WTC11 (cell line): ENCODE data around the gene PDZRN4.

Source experiments
- TF ChIP-seq, protein P1 (sequence below): fragments of 200-600 bp; IDR thresholded peaks from 2 replicates; pipeline ENCODE4 v1.8.0; 2022; ENCODE audit warnings: antibody characterized with exemption
- TF ChIP-seq, protein P2 (sequence below): sonication (generic); formaldehyde crosslinking; IDR thresholded peaks from 2 replicates; pipeline ENCODE4 v1.8.0; 2023; ENCODE audit warnings: missing genetic modification reagents

DNA sequence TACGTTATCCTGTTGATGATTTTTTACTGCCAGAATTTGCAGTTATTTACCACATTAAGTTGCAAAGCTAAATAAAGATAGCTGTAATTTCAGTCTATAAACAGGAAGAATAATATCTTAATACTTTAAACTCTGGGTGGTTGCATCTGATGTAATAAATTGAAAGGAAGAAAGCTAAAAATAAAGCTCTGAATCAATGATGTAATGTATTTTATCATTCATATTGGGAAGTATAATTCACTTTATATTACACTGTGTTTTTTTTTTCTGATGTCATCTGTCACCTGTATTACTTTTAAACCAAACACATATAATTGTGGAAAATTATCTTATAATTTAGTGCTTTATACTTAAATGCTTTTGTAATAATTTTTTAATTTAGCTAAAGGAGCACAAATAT is 37.1 kb downstream of the PDZRN4 start:
- TF ChIP-seq, protein P1, sequence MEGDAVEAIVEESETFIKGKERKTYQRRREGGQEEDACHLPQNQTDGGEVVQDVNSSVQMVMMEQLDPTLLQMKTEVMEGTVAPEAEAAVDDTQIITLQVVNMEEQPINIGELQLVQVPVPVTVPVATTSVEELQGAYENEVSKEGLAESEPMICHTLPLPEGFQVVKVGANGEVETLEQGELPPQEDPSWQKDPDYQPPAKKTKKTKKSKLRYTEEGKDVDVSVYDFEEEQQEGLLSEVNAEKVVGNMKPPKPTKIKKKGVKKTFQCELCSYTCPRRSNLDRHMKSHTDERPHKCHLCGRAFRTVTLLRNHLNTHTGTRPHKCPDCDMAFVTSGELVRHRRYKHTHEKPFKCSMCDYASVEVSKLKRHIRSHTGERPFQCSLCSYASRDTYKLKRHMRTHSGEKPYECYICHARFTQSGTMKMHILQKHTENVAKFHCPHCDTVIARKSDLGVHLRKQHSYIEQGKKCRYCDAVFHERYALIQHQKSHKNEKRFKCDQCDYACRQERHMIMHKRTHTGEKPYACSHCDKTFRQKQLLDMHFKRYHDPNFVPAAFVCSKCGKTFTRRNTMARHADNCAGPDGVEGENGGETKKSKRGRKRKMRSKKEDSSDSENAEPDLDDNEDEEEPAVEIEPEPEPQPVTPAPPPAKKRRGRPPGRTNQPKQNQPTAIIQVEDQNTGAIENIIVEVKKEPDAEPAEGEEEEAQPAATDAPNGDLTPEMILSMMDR, result no peak
- TF ChIP-seq, protein P2, sequence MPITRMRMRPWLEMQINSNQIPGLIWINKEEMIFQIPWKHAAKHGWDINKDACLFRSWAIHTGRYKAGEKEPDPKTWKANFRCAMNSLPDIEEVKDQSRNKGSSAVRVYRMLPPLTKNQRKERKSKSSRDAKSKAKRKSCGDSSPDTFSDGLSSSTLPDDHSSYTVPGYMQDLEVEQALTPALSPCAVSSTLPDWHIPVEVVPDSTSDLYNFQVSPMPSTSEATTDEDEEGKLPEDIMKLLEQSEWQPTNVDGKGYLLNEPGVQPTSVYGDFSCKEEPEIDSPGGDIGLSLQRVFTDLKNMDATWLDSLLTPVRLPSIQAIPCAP, result no peak
